Peyer's patch (tissue), 4 donors: ENCODE results near the gene ANTKMT. TPM values are rescaled to one million over a fixed set of nuclear protein-coding genes. Genes with fewer than 3 reads are reported as not detected.
A peak's percentile ranks its signal among the peaks of the same experiment; 100 is the strongest.

Experiments used
- DNase-seq, 3 donors: peaks; one replicate each; pipeline ENCODE4 v3.0.0-alpha.2; 2017 to 2019
- H3K27ac ChIP-seq, 4 donors: fragments of 200-600 bp; sonication (generic); one replicate each; pipeline ENCODE4 v1.5.1; 2016 to 2019
- H3K27me3 ChIP-seq, 2 donors: fragments of 200-600 bp; sonication (generic); one replicate each; pipeline ENCODE4 v1.5.1; 2019
- H3K36me3 ChIP-seq, 3 donors: fragments of 200-600 bp; sonication (generic); one replicate each; pipeline ENCODE4 v1.5.1; 2016 to 2019
- H3K4me1 ChIP-seq, 4 donors: fragments of 200-600 bp; sonication (generic); one replicate each; pipeline ENCODE4 v1.5.1; 2016 to 2019
- H3K4me3 ChIP-seq, 4 donors: fragments of 200-600 bp; sonication (generic); 1 replicate in 3 of 4; 2 replicates in 1 of 4; pipeline ENCODE4 v1.5.1; 2016 to 2019; ENCODE audit warnings: mild to moderate bottlenecking in 1 of 4
- H3K9me3 ChIP-seq, 4 donors: fragments of 200-600 bp; sonication (generic); one replicate each; pipeline ENCODE4 v1.5.1; 2016 to 2019; ENCODE audit warnings: mild to moderate bottlenecking in 1 of 4
- CTCF ChIP-seq, 6 experiments: fragments of 450-650 bp in 4 of 6; fragments of 200-600 bp in 2 of 6; sonication (generic) in 1 of 6; IDR thresholded peaks; one replicate each; pipeline ENCODE4 v1.5.1; 2017 to 2019; ENCODE audit warnings: antibody characterized with exemption in 6 of 6, mild to moderate bottlenecking in 3 of 6, moderate library complexity in 1 of 6
- POLR2A ChIP-seq, 2 donors: fragments of 450-650 bp; IDR thresholded peaks; one replicate each; pipeline ENCODE4 v1.5.1; 2017; ENCODE audit warnings: antibody characterized with exemption in 2 of 2, mild to moderate bottlenecking in 2 of 2, moderate library complexity in 2 of 2
- total RNA-seq, 4 donors: library from RNA; depleted of rRNA; stranded (reverse); fragments of >200 nt; gene quantifications; one replicate each; pipeline ENCODE4 v1.1.0, GENCODE V29; 2016

The ANTKMT gene
- total RNA-seq, 4 donors from 2014 or later = 52.8 to 93.9 (median 72.0) TPM

GRCh38 chr16:714079-714478 lies 6.9 kb upstream of the ANTKMT start:
- TF ChIP-seq CTCF (IDR thresholded peaks at IDR 0.05) (no peak), POLR2A (IDR thresholded peaks at IDR 0.05) (no peak)
- peaks cover 4 to 32% (median 13%) of the 10 kb centered on the region in 4 donors for H3K4me1 ChIP-seq
- no peaks in the 10 kb centered on the region for H3K9me3 ChIP-seq
- H3K27ac ChIP-seq = no peak overlapping the region
- no peak overlapping the region for H3K4me3 ChIP-seq
- H3K27me3 ChIP-seq = peaks cover 0 to 9% of the 10 kb centered on the region in 2 donors
- DNase-seq = no peak
- H3K36me3 ChIP-seq = no peaks in the 10 kb centered on the region

GRCh38 chr16:714558-715476 lies 6.1 kb upstream of the ANTKMT start, which contains the start of gene METRN:
Gene METRN (plus strand): TSS chr16:715118. CDS start chr16:715290, 172 bp downstream.
- no peak for TF ChIP-seq POLR2A (IDR thresholded peaks at IDR 0.05)
- no peak for TF ChIP-seq CTCF (IDR thresholded peaks at IDR 0.05)
- Histone ChIP-seq H3K4me3 (peak within 1 kb of the TSS; percentile 53 to 82 (median 77)), H3K36me3 (no peaks in the 10 kb centered on the region), H3K27me3 (peaks cover 0 to 9% of the 10 kb centered on the region in 2 donors), H3K9me3 (no peaks in the 10 kb centered on the region), H3K4me1 (peaks cover 4 to 38% (median 15%) of the 10 kb centered on the region in 4 donors), H3K27ac (peak within 1 kb of the TSS in 1 of 4 donors; percentile 58)
- peak; percentile 94 to 96 (median 95) for DNase-seq

GRCh38 chr16:715477-716199 lies 5.3 kb upstream of the ANTKMT start:
- DNase-seq = peak in 1 of 3 donors; percentile 55

GRCh38 chr16:716200-716568 lies 4.8 kb upstream of the ANTKMT start:
- TF ChIP-seq CTCF (IDR thresholded peaks at IDR 0.05) (no peak), POLR2A (IDR thresholded peaks at IDR 0.05) (no peak)
- Histone ChIP-seq H3K27ac (peak overlapping the region in 1 of 4 donors; percentile 58), H3K9me3 (no peaks in the 10 kb centered on the region), H3K36me3 (no peaks in the 10 kb centered on the region), H3K4me1 (peaks cover 4 to 45% (median 24%) of the 10 kb centered on the region in 4 donors), H3K27me3 (peaks cover 0 to 3% of the 10 kb centered on the region in 2 donors), H3K4me3 (peak overlapping the region in 3 of 4 donors; percentile 74 to 82 (median 80))
- DNase-seq = no peak

More at GRCh38 chr16:715477-716199, 5.3 kb upstream of the ANTKMT start:
- TF ChIP-seq CTCF (IDR thresholded peaks at IDR 0.05) (peak in 3 of 6 experiments; percentile 2 to 15 (median 6)), POLR2A (IDR thresholded peaks at IDR 0.05) (no peak)
- H3K4me3 ChIP-seq = peak overlapping the region; percentile 53 to 82 (median 77)
- H3K27ac ChIP-seq = peak overlapping the region in 1 of 4 donors; percentile 58
- no peaks in the 10 kb centered on the region for H3K9me3 ChIP-seq
- H3K36me3 ChIP-seq = no peaks in the 10 kb centered on the region
- peaks cover 4 to 45% (median 22%) of the 10 kb centered on the region in 4 donors for H3K4me1 ChIP-seq
- H3K27me3 ChIP-seq = peaks cover 0 to 8% of the 10 kb centered on the region in 2 donors

GRCh38 chr16:716768-717325 lies 4.1 kb upstream of the ANTKMT start:
- H3K27me3 ChIP-seq = no peaks in the 10 kb centered on the region
- no peaks in the 10 kb centered on the region for H3K9me3 ChIP-seq
- TF ChIP-seq CTCF (IDR thresholded peaks at IDR 0.05) = no peak
- TF ChIP-seq POLR2A (IDR thresholded peaks at IDR 0.05) = no peak
- no peak overlapping the region for H3K4me3 ChIP-seq
- H3K4me1 ChIP-seq = peaks cover 4 to 47% (median 30%) of the 10 kb centered on the region in 4 donors
- H3K36me3 ChIP-seq = no peaks in the 10 kb centered on the region
- no peak for DNase-seq
- H3K27ac ChIP-seq = no peak overlapping the region
